Glutamatergic neuron (in vitro differentiated cells): ENCODE measurements around the gene RNF208. TPM values are rescaled to one million over a fixed set of nuclear protein-coding genes. Genes with fewer than 3 reads are reported as not detected.

Source experiments
- DNase-seq: peaks from one replicate; pipeline ENCODE4 v3.0.0; 2022
- H3K27ac Mint-ChIP-seq: one replicate; pipeline ENCODE4 v1.8.0; 2020; ENCODE audit warnings: mild to moderate bottlenecking, mixed read lengths, inconsistent platforms; ENCODE audit not compliant: unreplicated experiment
- H3K27me3 Mint-ChIP-seq: one replicate; pipeline ENCODE4 v1.8.0; 2020; ENCODE audit warnings: mild to moderate bottlenecking, moderate library complexity, mixed read lengths, inconsistent platforms; ENCODE audit not compliant: unreplicated experiment
- H3K36me3 Mint-ChIP-seq: one replicate; pipeline ENCODE4 v1.8.0; 2020; ENCODE audit warnings: mild to moderate bottlenecking, mixed read lengths, inconsistent platforms; ENCODE audit not compliant: unreplicated experiment
- H3K4me1 Mint-ChIP-seq: one replicate; pipeline ENCODE4 v1.8.0; 2020; ENCODE audit warnings: mild to moderate bottlenecking, low read depth, mixed read lengths, inconsistent platforms; ENCODE audit not compliant: unreplicated experiment
- H3K4me3 Mint-ChIP-seq: one replicate; pipeline ENCODE4 v1.8.0; 2020; ENCODE audit warnings: mild to moderate bottlenecking, mixed read lengths, inconsistent platforms; ENCODE audit not compliant: unreplicated experiment
- H3K9me3 Mint-ChIP-seq: one replicate; pipeline ENCODE4 v1.8.0; 2020; ENCODE audit warnings: mild to moderate bottlenecking, moderate library complexity, mixed read lengths, inconsistent platforms; ENCODE audit not compliant: unreplicated experiment
- total RNA-seq: library from RNA; stranded (reverse); fragmentation: NEBNext Ultra II Directional; extraction: Animal tissue kit (Norgen Biotek cat#: 25700); gene quantifications from one replicate; pipeline ENCODE4 v1.2.1, GENCODE V29; 2021; ENCODE audit not compliant: unreplicated experiment
- TF ChIP-seq, protein P1 (sequence below): fragments of 200-600 bp; sonication (generic); IDR thresholded peaks from one replicate; pipeline ENCODE4 v1.5.0; 2021; ENCODE audit not compliant: partially characterized antibody, unreplicated experiment

RNF208 gene
- total RNA-seq, 1 donor from 2014 or later = 24.8 TPM

DNA sequence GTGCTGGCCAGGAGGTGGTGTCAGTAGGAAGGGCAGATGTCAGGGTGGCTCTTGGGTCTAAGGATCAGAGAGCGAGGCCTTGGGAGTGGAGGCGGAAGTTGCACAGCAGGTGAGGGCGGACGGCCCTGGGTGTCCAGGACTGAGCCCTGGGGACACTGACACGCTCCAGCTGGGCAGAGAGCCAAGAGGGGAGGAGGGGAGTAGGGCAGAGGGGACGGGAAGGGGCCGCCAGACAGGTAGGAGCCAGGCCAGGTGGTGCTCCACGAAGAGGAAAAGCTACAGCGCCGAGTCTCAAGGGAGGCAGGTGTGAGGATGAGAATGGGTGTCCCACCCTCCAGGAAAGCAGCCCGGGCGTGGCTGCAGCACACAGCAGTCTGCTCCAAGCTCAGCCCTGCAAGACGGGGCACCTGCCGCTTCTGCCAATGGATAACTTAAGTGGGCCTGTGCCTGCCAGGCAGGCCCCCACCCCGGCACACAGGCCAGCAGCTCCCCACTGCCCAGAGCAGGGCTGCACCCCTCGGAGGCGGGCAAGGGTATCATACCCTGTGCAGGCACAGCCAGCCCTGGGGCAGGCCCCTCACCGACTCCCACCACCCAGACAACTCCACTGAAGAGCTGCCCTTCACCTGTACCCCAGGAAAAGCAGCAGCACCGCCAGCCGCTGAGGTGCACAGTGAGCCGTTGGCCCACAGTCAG lies 26.4 kb downstream of the RNF208 start:
- Mint-ChIP-seq H3K27ac (no peak overlapping the region), H3K9me3 (no peaks in the 10 kb centered on the region), H3K4me1 (no peaks in the 10 kb centered on the region), H3K36me3 (no peaks in the 10 kb centered on the region), H3K27me3 (peaks cover 2% of the 10 kb centered on the region), H3K4me3 (no peak overlapping the region)
- TF ChIP-seq, protein P1, sequence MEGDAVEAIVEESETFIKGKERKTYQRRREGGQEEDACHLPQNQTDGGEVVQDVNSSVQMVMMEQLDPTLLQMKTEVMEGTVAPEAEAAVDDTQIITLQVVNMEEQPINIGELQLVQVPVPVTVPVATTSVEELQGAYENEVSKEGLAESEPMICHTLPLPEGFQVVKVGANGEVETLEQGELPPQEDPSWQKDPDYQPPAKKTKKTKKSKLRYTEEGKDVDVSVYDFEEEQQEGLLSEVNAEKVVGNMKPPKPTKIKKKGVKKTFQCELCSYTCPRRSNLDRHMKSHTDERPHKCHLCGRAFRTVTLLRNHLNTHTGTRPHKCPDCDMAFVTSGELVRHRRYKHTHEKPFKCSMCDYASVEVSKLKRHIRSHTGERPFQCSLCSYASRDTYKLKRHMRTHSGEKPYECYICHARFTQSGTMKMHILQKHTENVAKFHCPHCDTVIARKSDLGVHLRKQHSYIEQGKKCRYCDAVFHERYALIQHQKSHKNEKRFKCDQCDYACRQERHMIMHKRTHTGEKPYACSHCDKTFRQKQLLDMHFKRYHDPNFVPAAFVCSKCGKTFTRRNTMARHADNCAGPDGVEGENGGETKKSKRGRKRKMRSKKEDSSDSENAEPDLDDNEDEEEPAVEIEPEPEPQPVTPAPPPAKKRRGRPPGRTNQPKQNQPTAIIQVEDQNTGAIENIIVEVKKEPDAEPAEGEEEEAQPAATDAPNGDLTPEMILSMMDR = no peak
- no peak for DNase-seq

DNA sequence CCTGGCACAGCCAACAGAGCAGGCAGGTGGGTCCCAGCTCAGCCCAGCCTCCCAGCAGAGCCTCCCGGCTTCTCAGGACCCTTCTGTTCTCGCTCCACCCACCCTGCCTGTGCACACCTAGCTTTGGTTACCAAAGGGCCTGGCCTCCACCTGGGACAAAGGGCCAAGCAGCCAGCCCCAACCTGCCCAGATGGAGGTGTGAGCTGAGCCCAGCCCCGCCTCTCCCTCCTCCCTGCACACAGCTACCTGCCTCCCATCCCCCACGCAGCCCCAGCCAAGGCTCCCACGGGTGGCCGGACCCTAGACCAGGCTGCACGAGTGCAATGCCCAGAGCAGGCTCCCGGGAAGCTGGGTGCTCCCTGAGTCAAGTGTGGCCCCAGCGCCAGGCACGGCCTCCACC lies 27.1 kb downstream of the RNF208 start:
- Mint-ChIP-seq H3K4me1 (no peaks in the 10 kb centered on the region), H3K9me3 (no peaks in the 10 kb centered on the region), H3K4me3 (no peak overlapping the region), H3K27me3 (peaks cover 2% of the 10 kb centered on the region), H3K36me3 (no peaks in the 10 kb centered on the region), H3K27ac (no peak overlapping the region)
- TF ChIP-seq, protein P1 = no peak
- no peak for DNase-seq

DNA sequence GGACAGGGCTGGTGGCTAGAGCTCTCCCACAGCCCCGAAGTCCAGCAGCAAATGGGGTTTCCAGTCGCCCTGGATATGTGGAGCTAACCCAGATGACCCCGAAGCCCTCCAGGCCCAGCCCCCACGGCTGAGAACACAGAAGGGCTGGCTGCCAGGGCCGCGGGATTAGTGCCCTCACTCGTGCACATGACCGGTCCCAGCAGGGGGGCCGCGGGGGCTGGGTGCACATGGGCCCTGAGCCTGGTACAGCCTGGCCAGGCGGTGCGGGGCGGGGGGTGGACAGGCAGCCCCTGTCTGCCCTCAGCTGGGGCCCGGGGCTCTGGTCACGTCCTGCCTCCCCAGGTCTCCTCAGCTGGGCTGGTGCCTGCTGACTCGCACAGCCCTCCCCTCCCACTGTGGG lies 27.7 kb downstream of the RNF208 start:
- no peaks in the 10 kb centered on the region for H3K36me3 Mint-ChIP-seq
- peaks cover under 1% of the 10 kb centered on the region for H3K9me3 Mint-ChIP-seq
- TF ChIP-seq, protein P1 = no peak
- DNase-seq = no peak
- peaks cover 2% of the 10 kb centered on the region for H3K4me1 Mint-ChIP-seq
- H3K27ac Mint-ChIP-seq = no peak overlapping the region
- no peak overlapping the region for H3K4me3 Mint-ChIP-seq
- H3K27me3 Mint-ChIP-seq = peaks cover 2% of the 10 kb centered on the region

DNA sequence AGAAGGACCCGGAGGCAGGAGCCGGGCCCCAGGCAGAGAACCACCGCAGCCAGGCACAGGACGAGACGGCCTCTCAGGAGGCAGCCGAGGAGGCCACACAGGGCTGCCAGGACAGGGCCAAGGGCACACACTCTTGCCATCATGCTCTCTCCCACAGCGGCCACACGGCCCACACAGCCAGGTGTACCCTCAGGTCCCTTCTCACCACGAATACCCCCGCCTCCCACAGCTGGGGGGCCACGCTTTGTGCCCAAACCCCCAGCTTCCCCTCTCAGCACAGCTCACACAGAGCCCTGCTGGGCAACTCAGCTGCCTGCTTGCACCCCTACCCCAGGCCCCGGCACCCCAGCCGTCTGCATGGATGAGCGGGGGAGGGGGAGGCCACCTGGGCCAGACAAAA lies 28.3 kb downstream of the RNF208 start:
- peaks cover 2% of the 10 kb centered on the region for H3K4me1 Mint-ChIP-seq
- H3K27me3 Mint-ChIP-seq = peaks cover 2% of the 10 kb centered on the region
- TF ChIP-seq, protein P1 = no peak
- no peak for DNase-seq
- H3K9me3 Mint-ChIP-seq = peaks cover 2% of the 10 kb centered on the region
- H3K4me3 Mint-ChIP-seq = no peak overlapping the region
- H3K36me3 Mint-ChIP-seq = no peaks in the 10 kb centered on the region
- H3K27ac Mint-ChIP-seq = no peak overlapping the region

DNA sequence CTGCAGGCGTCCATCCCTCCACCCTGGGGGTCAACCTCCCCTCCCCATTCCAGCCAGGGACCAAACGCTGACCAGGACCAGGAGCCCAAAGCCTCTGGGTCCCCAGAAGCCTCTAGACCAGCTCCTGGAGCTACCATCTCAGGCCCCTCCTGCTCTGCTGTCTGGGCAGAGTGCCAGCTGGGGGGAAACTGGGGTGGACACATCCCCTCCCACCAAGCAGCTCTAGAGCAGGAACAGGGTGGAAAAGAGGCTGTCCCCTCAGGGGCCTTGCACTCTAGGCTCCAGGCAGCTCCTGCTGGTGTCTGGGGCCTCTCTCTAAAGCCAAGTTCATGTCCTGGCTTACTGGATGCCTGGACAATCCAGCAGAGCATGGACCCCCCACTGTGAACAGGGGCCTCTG lies 29.2 kb downstream of the RNF208 start:
- Mint-ChIP-seq H3K27me3 (peaks cover 2% of the 10 kb centered on the region), H3K4me1 (peaks cover 2% of the 10 kb centered on the region), H3K9me3 (peaks cover 3% of the 10 kb centered on the region), H3K4me3 (no peak overlapping the region), H3K36me3 (no peaks in the 10 kb centered on the region), H3K27ac (no peak overlapping the region)
- TF ChIP-seq, protein P1 = no peak
- no peak for DNase-seq
